GM12873 (cell line): ENCODE results near the gene KRTAP10-12.

ENCODE experiments used
- CTCF ChIP-seq: IDR thresholded peaks from 2 replicates; pipeline ENCODE4 v1.5.1; 2012; ENCODE audit warnings: low read depth, mild to moderate bottlenecking, moderate library complexity, low read length, control low read depth; ENCODE audit not compliant: insufficient read depth; ENCODE audit errors: missing control alignments

The KRTAP10-12 gene

GRCh38 chr21:44727757-44728156 is 30.8 kb downstream of the KRTAP10-12 start:
- no peak for TF ChIP-seq CTCF

GRCh38 chr21:44728716-44729115 is 31.7 kb downstream of the KRTAP10-12 start:
- no peak for TF ChIP-seq CTCF

- no peak for TF ChIP-seq CTCF
These were observed 32.5 kb downstream of the KRTAP10-12 start for GRCh38 chr21:44729336-44730027.

GRCh38 chr21:44730028-44730395 is 33.0 kb downstream of the KRTAP10-12 start:
- no peak for TF ChIP-seq CTCF

GRCh38 chr21:44730951-44731579 is 34.1 kb downstream of the KRTAP10-12 start:
- no peak for TF ChIP-seq CTCF

GRCh38 chr21:44732263-44732662 is 35.3 kb downstream of the KRTAP10-12 start:
- no peak for TF ChIP-seq CTCF

GRCh38 chr21:44732956-44733355 is 36.0 kb downstream of the KRTAP10-12 start:
- TF ChIP-seq CTCF, result no peak
